K562 (cell line): Measurements from ENCODE around the gene METTL8. TPM values are rescaled to one million over a fixed set of nuclear protein-coding genes. Genes with fewer than 3 reads are reported as not detected.

Experiments
- CEBPG ChIP-seq, 3 experiments: fragments of 200-800 bp in 1 of 3; sonication (Bioruptor generic) in 1 of 3; sonication (generic) in 1 of 3; formaldehyde crosslinking in 1 of 3; IDR thresholded peaks in 2 of 3; conservative IDR thresholded peaks in 1 of 3; 2 replicates each; pipeline versions ENCODE4 v1.6.1 to v1.8.0; 2016 to 2022; ENCODE audit warnings: missing compliant biosample characterization in 2 of 3, missing genetic modification characterization in 2 of 3, mild to moderate bottlenecking in 1 of 3, missing genetic modification reagents in 1 of 3
- DMBX1 ChIP-seq: fragments of 250-450 bp; sonication (Bioruptor Pico); IDR thresholded peaks from 2 replicates; pipeline ENCODE4 v1.8.0; 2022; ENCODE audit warnings: inconsistent platforms, mild to moderate bottlenecking, moderate library complexity, borderline replicate concordance
- JUND ChIP-seq, 2 experiments: IDR thresholded peaks; 2 replicates in 1 of 2; 3 replicates in 1 of 2; pipeline ENCODE4 v1.6.1; 2011; ENCODE audit warnings: borderline replicate concordance in 2 of 2, low read depth in 2 of 2, low read length in 2 of 2, improper control_type of control experiment in 1 of 2, missing biosample characterization in 1 of 2, missing genetic modification characterization in 1 of 2, missing genetic modification reagents in 1 of 2
- LEF1 ChIP-seq: fragments of 450-650 bp; IDR thresholded peaks from 2 replicates; pipeline ENCODE4 v1.6.1; 2016; ENCODE audit warnings: mild to moderate bottlenecking
- POLR3A ChIP-seq: IDR thresholded peaks from 2 replicates; pipeline ENCODE4 v1.6.1; 2011; ENCODE audit warnings: borderline replicate concordance, mild to moderate bottlenecking, moderate library complexity; ENCODE audit not compliant: insufficient read length, insufficient read depth; ENCODE audit errors: extremely low read depth
- TRIM24 ChIP-seq, 2 experiments: fragments of 450-650 bp; IDR thresholded peaks; 2 replicates each; pipeline ENCODE4 v1.6.1; 2016
- ZNF197 ChIP-seq: fragments of 200-800 bp; sonication (Bioruptor generic); IDR thresholded peaks from 2 replicates; pipeline ENCODE4 v1.6.1; 2016; ENCODE audit warnings: low read depth, missing genetic modification characterization, missing compliant biosample characterization
- polyA plus RNA-seq, 8 experiments: library from polyadenylated mRNA; depleted of rRNA in 4 of 8; stranded (reverse) in 5 of 8; unstranded in 3 of 8; fragments of >200 nt; fragmentation: Nextera tagmentation in 2 of 8; fragmentation: Illumina TruSeq in 1 of 8; extraction: Ambion mirVana in 2 of 8; extraction: Trizol in 1 of 8; gene quantifications; 2 replicates each; pipeline versions ENCODE4 v1.2.1 to v1.2.3, GENCODE V29; 2011 to 2014; ENCODE audit warnings: inconsistent platforms in 1 of 8, missing spikeins in 1 of 8
- total RNA-seq, 7 experiments: library from RNA; depleted of rRNA in 6 of 7; stranded (reverse); fragments of >200 nt in 6 of 7; fragmentation: Illumina TruSeq in 2 of 7; extraction: Trizol in 2 of 7; gene quantifications; 2 replicates each; pipeline versions ENCODE4 v1.2.1 to v1.2.3, GENCODE V29; 2011 to 2021; ENCODE audit warnings: low replicate concordance in 1 of 7
- TF ChIP-seq, protein P1 (sequence below): fragments of 250-450 bp; sonication (Bioruptor Pico); IDR thresholded peaks from 2 replicates; pipeline ENCODE4 v1.8.0; 2022; ENCODE audit warnings: inconsistent platforms, mild to moderate bottlenecking, moderate library complexity, borderline replicate concordance
- TF ChIP-seq, protein P2 (sequence below), 2 experiments: fragments of 450-650 bp; IDR thresholded peaks; 2 replicates each; pipeline ENCODE4 v1.6.1; 2016
- TF ChIP-seq, protein P3 (sequence below): fragments of 150-350 bp; IDR thresholded peaks from 2 replicates; pipeline ENCODE4 v1.6.1; 2014; ENCODE audit warnings: low read depth, mild to moderate bottlenecking, low read length, borderline replicate concordance
- TF ChIP-seq, protein P4 (sequence below): IDR thresholded peaks from 3 replicates; pipeline ENCODE4 v1.6.1; 2011; ENCODE audit warnings: borderline replicate concordance, mild to moderate bottlenecking, moderate library complexity; ENCODE audit not compliant: insufficient read length; ENCODE audit errors: extremely low read depth

Gene METTL8
- total and polyA plus RNA-seq, 9 of the 15 experiments (the other 6 are each of a cell fraction or from before 2014, with no cell fraction given) = 12.9 to 52.6 (median 33.7) TPM

DNA sequence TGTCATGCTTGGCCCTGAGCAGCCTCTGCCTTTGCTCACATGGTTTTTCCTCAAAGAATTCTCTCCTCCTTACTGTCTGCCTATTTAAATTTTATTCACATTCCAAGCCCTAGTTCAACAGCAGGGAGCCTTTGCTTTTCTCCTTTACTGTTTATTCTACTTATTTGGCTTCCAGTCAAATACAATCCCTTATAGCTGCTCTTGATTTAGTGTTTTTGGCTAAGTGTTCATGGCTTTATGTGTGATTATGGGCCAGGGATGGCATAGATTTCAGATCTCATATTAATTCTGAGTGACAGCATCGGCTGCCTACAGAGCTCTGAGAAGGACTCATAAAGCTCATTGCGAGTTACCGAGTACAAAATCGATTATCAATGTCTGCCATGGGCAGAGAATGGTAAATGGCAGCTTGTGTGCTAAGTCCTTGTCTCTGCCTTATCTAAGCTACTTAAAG, 106.7 kb downstream of the METTL8 start (continued):
- TF ChIP-seq, protein P1, sequence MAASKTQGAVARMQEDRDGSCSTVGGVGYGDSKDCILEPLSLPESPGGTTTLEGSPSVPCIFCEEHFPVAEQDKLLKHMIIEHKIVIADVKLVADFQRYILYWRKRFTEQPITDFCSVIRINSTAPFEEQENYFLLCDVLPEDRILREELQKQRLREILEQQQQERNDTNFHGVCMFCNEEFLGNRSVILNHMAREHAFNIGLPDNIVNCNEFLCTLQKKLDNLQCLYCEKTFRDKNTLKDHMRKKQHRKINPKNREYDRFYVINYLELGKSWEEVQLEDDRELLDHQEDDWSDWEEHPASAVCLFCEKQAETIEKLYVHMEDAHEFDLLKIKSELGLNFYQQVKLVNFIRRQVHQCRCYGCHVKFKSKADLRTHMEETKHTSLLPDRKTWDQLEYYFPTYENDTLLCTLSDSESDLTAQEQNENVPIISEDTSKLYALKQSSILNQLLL (CRISPR knock-in tag) = no peak
- no peak for TF ChIP-seq POLR3A
- TF ChIP-seq DMBX1 (CRISPR knock-in tag) = no peak
- TF ChIP-seq JUND (IDR thresholded peaks at IDR 0.05; ENCODE audit: borderline replicate concordance, low read depth, low read length) = no peak
- no peak for TF ChIP-seq JUND (tag; IDR thresholded peaks at IDR 0.05; ENCODE audit: borderline replicate concordance, low read depth, low read length)
- TF ChIP-seq, protein P2, sequence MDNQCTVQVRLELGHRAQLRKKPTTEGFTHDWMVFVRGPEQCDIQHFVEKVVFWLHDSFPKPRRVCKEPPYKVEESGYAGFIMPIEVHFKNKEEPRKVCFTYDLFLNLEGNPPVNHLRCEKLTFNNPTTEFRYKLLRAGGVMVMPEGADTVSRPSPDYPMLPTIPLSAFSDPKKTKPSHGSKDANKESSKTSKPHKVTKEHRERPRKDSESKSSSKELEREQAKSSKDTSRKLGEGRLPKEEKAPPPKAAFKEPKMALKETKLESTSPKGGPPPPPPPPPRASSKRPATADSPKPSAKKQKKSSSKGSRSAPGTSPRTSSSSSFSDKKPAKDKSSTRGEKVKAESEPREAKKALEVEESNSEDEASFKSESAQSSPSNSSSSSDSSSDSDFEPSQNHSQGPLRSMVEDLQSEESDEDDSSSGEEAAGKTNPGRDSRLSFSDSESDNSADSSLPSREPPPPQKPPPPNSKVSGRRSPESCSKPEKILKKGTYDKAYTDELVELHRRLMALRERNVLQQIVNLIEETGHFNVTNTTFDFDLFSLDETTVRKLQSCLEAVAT (IDR thresholded peaks at IDR 0.05) = no peak
- TF ChIP-seq, protein P3, sequence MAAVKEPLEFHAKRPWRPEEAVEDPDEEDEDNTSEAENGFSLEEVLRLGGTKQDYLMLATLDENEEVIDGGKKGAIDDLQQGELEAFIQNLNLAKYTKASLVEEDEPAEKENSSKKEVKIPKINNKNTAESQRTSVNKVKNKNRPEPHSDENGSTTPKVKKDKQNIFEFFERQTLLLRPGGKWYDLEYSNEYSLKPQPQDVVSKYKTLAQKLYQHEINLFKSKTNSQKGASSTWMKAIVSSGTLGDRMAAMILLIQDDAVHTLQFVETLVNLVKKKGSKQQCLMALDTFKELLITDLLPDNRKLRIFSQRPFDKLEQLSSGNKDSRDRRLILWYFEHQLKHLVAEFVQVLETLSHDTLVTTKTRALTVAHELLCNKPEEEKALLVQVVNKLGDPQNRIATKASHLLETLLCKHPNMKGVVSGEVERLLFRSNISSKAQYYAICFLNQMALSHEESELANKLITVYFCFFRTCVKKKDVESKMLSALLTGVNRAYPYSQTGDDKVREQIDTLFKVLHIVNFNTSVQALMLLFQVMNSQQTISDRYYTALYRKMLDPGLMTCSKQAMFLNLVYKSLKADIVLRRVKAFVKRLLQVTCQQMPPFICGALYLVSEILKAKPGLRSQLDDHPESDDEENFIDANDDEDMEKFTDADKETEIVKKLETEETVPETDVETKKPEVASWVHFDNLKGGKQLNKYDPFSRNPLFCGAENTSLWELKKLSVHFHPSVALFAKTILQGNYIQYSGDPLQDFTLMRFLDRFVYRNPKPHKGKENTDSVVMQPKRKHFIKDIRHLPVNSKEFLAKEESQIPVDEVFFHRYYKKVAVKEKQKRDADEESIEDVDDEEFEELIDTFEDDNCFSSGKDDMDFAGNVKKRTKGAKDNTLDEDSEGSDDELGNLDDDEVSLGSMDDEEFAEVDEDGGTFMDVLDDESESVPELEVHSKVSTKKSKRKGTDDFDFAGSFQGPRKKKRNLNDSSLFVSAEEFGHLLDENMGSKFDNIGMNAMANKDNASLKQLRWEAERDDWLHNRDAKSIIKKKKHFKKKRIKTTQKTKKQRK = no peak
- TF ChIP-seq TRIM24 (IDR thresholded peaks at IDR 0.05) = no peak
- TF ChIP-seq, protein P4, sequence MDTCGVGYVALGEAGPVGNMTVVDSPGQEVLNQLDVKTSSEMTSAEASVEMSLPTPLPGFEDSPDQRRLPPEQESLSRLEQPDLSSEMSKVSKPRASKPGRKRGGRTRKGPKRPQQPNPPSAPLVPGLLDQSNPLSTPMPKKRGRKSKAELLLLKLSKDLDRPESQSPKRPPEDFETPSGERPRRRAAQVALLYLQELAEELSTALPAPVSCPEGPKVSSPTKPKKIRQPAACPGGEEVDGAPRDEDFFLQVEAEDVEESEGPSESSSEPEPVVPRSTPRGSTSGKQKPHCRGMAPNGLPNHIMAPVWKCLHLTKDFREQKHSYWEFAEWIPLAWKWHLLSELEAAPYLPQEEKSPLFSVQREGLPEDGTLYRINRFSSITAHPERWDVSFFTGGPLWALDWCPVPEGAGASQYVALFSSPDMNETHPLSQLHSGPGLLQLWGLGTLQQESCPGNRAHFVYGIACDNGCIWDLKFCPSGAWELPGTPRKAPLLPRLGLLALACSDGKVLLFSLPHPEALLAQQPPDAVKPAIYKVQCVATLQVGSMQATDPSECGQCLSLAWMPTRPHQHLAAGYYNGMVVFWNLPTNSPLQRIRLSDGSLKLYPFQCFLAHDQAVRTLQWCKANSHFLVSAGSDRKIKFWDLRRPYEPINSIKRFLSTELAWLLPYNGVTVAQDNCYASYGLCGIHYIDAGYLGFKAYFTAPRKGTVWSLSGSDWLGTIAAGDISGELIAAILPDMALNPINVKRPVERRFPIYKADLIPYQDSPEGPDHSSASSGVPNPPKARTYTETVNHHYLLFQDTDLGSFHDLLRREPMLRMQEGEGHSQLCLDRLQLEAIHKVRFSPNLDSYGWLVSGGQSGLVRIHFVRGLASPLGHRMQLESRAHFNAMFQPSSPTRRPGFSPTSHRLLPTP = no peak
- no peak for TF ChIP-seq ZNF197 (CRISPR knock-in tag)
- TF ChIP-seq LEF1 = no peak
- no peak for TF ChIP-seq CEBPG (CRISPR knock-in tag; IDR thresholded peaks at IDR 0.05)
- TF ChIP-seq CEBPG (tag; conservative IDR thresholded peaks at IDR 0.05 in 1 of 2, IDR thresholded peaks at IDR 0.05 in 1 of 2) = no peak
